ENCODE measurements around the gene DMTF1. TPM values are rescaled to one million over a fixed set of nuclear protein-coding genes. Genes with fewer than 3 reads are reported as not detected.

The DMTF1 gene
- total and polyA plus RNA-seq, 10 of the 15 experiments (the other 5 are each of a cell fraction or from before 2014, with no cell fraction given), result 24.3 to 191 (median 72.0) TPM

- intact Hi-C loops (cut with micrococcal nuclease; ENCODE audit: unreplicated experiment) (loop anchor here (1.0 to 5.0 kb wide), 4 partner anchors 67 to 998 kb away; partner anchors contain the start of genes DBF4, DMTF1 and SLC25A40), in situ Hi-C loops (cut with MboI) (no loop called here)
- Histone ChIP-seq H2AFZ (ENCODE audit: control insufficient read depth, low read depth, low read length) (peak within 1 kb of the TSS; percentile 83), H3K36me3 (ENCODE audit: control insufficient read depth in 2 of 2, insufficient read depth in 2 of 2, low read length in 1 of 2) (0 out of 4 replicates have a peak, but pooled peaks cover 0 to 2% of the 10 kb centered on the region in 2 experiments), H3K4me1 (ENCODE audit: control insufficient read depth, insufficient read depth, low read length) (peaks cover 8% of the 10 kb centered on the region), H3K4me3 (peak within 1 kb of the TSS; percentile 95), H3K4me2 (ENCODE audit: control insufficient read depth, insufficient read depth) (peak within 1 kb of the TSS; percentile 96), H3K79me2 (ENCODE audit: control insufficient read depth, insufficient read depth, low read length) (peaks cover 58% of the 10 kb centered on the region), H3K27me3 (replicated peaks in 1 of 2; ENCODE audit: control insufficient read depth in 2 of 2, insufficient read depth in 2 of 2, low read length in 1 of 2) (no peaks in the 10 kb centered on the region), H3K9ac (ENCODE audit: control insufficient read depth, insufficient read depth, low read length) (peak within 1 kb of the TSS; percentile 86), H3K9me3 (replicated peaks; ENCODE audit: control insufficient read depth, insufficient read depth, low read length) (no peaks in the 10 kb centered on the region), H4K20me1 (ENCODE audit: control insufficient read depth, insufficient read depth) (no peaks in the 10 kb centered on the region), H3K27ac (ENCODE audit: control insufficient read depth, insufficient read depth) (peak within 1 kb of the TSS; percentile 98)
- FAIRE-seq (peak; percentile 49), ATAC-seq (peak; percentile 69), DNase-seq (ENCODE audit: low read depth, low spot score) (peak; percentile 45)
- ChIA-PET CTCF (interaction anchor here (1.0 to 2.1 kb wide), 6 partner anchors 15 to 69 kb away, joined by 3 to 13 read pairs (median 4); no protein-coding TSS in a partner anchor), POLR2A (interaction anchor here (0.8 to 12.1 kb wide), 5 partner anchors 21 to 254 kb away, joined by 3 to 215 read pairs (median 4); partner anchors contain the start of gene DMTF1), SMC1A (ENCODE audit: uncharacterized antibody, unreplicated experiment) (interaction anchor here (0.8 to 8.5 kb wide), 6 partner anchors 8 to 65 kb away, joined by 3 to 112 read pairs (median 4); partner anchors contain the start of gene DMTF1), RAD21 (ENCODE audit: unreplicated experiment) (interaction anchor here (0.6 to 11.7 kb wide), 6 partner anchors 8 to 65 kb away, joined by 3 to 153 read pairs (median 3); partner anchors contain the start of gene DMTF1)
- no TSS peak for BruUV-seq (replicated peaks)
- WGBS (ENCODE audit: insufficient coverage, insufficient replicate concordance, low lambda C conversion rate, missing lambda C conversion rate), result under 1% methylated on average over 41 of the region's 41 CpGs
- TF ChIP-seq RAD21 (IDR thresholded peaks at IDR 0.05; ENCODE audit: insufficient read depth, low read depth, low read length), result peak; percentile 29; the same call in 1 of the 2 replicates
- TF ChIP-seq GATAD2B (conservative IDR thresholded peaks at IDR 0.05; ENCODE audit: low read depth), result peak; percentile 33; the same call in 1 of the 2 replicates
- no peak; the same call in 1 of the 2 replicates for TF ChIP-seq MLLT1 (IDR thresholded peaks at IDR 0.05)
- peak; percentile 50; the same call in 1 of the 2 replicates for TF ChIP-seq BMI1 (IDR thresholded peaks at IDR 0.05; ENCODE audit: borderline replicate concordance)
- TF ChIP-seq SRF (IDR thresholded peaks at IDR 0.05; ENCODE audit: low read depth in 2 of 2, low read length in 2 of 2), result peak; percentile 8 to 39; a peak in 1 of 4 replicates
- TF ChIP-seq SREBF2 (IDR thresholded peaks at IDR 0.05; ENCODE audit: low read length), result no peak
- TF ChIP-seq POLR2AphosphoS5 (IDR thresholded peaks at IDR 0.05; ENCODE audit: low read length), result peak; percentile 87
- no peak for TF ChIP-seq ZNF384 (IDR thresholded peaks at IDR 0.05; ENCODE audit: borderline replicate concordance, low read depth, low read length)
- no peak for TF ChIP-seq FOXM1 (IDR thresholded peaks at IDR 0.05; ENCODE audit: low read depth, low read length)
- TF ChIP-seq CREM (IDR thresholded peaks at IDR 0.05; ENCODE audit: low read depth), result peak; percentile 84
- TF ChIP-seq MXI1 (IDR thresholded peaks at IDR 0.05; ENCODE audit: low read depth, low read length), result peak; percentile 86
- TF ChIP-seq BCL11A (IDR thresholded peaks at IDR 0.05; ENCODE audit: low read depth, low read length), result peak; percentile 80
- peak; percentile 91 for TF ChIP-seq TCF3 (IDR thresholded peaks at IDR 0.05; ENCODE audit: borderline replicate concordance, insufficient read depth, low read depth, low read length)
- peak; percentile 9 for TF ChIP-seq E4F1 (IDR thresholded peaks at IDR 0.05; ENCODE audit: borderline replicate concordance, partially characterized antibody)
- TF ChIP-seq SIX5 (IDR thresholded peaks at IDR 0.05; ENCODE audit: low read depth, low read length, severe bottlenecking), result peak; percentile 13
- 0 out of 2 replicates have a peak, but pooled peaks have one; percentile 12 for TF ChIP-seq JUNB (IDR thresholded peaks at IDR 0.05)
- TF ChIP-seq SPI1 (IDR thresholded peaks at IDR 0.05; ENCODE audit: borderline replicate concordance, insufficient read depth, low read depth, low read length), result peak; percentile 99
- no peak for TF ChIP-seq SUPT20H (IDR thresholded peaks at IDR 0.05; ENCODE audit: borderline replicate concordance, control insufficient read depth, low read depth, low read length)
- TF ChIP-seq PAX8 (IDR thresholded peaks at IDR 0.05), result no peak
- TF ChIP-seq TCF12 (IDR thresholded peaks at IDR 0.05; ENCODE audit: low read depth, low read length), result peak; percentile 93
- TF ChIP-seq RAD51 (IDR thresholded peaks at IDR 0.05), result no peak
- no peak for TF ChIP-seq HDAC6 (IDR thresholded peaks at IDR 0.05; ENCODE audit: unreplicated experiment)
Observed at GRCh38 chr7:87219545-87220025, 67.3 kb downstream of the DMTF1 start, which contains the start of gene TMEM243. Gene TMEM243 (minus strand): TSS chr7:87219732. CDS start chr7:87219503, 229 bp downstream.

Data from GM12878 (cell line).